ENCODE data around the gene OR5T3. TPM values are rescaled to one million over a fixed set of nuclear protein-coding genes. Genes with fewer than 3 reads are reported as not detected.

OR5T3 gene
- total RNA-seq, 1 donor, result not detected

DNA sequence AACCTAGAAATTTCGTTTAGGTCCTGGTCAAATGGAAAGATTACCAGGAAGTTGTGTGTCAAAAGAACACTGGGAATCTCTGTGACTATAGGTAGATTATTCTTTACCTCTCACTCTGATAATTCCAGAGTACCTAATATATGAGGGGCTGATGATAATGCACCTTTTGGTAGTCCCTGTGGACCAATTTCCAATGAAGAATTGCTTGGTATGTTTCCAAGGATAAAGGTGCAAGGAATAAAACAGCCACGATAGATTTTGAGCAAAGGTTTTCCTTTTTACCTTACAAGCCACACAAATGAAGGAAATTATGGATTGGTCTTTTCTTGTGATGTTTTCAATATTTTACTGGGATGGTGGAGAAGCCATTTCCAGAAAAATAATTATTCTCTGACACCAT lies 40.1 kb downstream of the OR5T3 start, which contains the start of gene OR8H1:
Gene OR8H1 (minus strand): TSS at position 101 of the 400 bp plus-strand sequence. CDS start 1,192 bp downstream, outside the sequence.
- no peak for DNase-seq (ENCODE audit: low read depth)
- TF ChIP-seq, protein P1, sequence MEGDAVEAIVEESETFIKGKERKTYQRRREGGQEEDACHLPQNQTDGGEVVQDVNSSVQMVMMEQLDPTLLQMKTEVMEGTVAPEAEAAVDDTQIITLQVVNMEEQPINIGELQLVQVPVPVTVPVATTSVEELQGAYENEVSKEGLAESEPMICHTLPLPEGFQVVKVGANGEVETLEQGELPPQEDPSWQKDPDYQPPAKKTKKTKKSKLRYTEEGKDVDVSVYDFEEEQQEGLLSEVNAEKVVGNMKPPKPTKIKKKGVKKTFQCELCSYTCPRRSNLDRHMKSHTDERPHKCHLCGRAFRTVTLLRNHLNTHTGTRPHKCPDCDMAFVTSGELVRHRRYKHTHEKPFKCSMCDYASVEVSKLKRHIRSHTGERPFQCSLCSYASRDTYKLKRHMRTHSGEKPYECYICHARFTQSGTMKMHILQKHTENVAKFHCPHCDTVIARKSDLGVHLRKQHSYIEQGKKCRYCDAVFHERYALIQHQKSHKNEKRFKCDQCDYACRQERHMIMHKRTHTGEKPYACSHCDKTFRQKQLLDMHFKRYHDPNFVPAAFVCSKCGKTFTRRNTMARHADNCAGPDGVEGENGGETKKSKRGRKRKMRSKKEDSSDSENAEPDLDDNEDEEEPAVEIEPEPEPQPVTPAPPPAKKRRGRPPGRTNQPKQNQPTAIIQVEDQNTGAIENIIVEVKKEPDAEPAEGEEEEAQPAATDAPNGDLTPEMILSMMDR (IDR thresholded peaks at IDR 0.05; ENCODE audit: insufficient read depth, low read depth, low read length), result no peak

DNA sequence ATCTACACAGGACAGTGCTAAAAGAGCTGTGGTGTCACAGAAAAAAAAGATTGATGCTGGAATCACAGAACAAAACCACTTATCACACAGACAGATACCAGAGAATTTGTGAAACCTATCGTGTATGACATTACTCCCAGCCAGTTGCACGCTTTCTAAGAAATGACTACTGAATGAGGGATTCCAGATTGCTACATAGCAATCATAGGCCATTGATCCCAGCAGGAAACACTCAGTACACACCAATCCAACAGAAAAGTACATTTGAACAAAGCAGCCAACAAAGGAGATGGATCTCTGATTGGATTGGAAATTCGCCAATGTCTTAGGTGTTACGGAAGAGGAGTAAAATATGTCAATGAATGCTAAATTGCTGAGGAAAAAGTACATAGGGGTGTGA lies 44.8 kb downstream of the OR5T3 start:
- no peak overlapping the region for H3K4me3 ChIP-seq (ENCODE audit: low read depth, low read length)
- TF ChIP-seq, protein P1 (IDR thresholded peaks at IDR 0.05; ENCODE audit: insufficient read depth, low read depth, low read length), result no peak
- DNase-seq (ENCODE audit: low read depth), result no peak

More for the DNA sequence above, 40.1 kb downstream of the OR5T3 start, which contains the start of gene OR8H1:
- no peak within 1 kb of the TSS for H3K4me3 ChIP-seq (ENCODE audit: low read depth, low read length)

Other genes starting within 250 kb of the OR5T3 start
- gene OR5AS1, start 224.6 kb upstream of the OR5T3 start, total RNA-seq, result not detected in 2 replicates
- not detected in 2 replicates for gene OR8I2, start 158.9 kb upstream of the OR5T3 start, total RNA-seq
- not detected in 2 replicates for gene OR8H2, start 148.6 kb upstream of the OR5T3 start, total RNA-seq
- gene OR8H3, start 129.9 kb upstream of the OR5T3 start, total RNA-seq, result not detected in 2 replicates
- gene OR8J3, start 112.1 kb upstream of the OR5T3 start, total RNA-seq, result not detected in 2 replicates
- gene OR8K5, start 91.9 kb upstream of the OR5T3 start, total RNA-seq, result not detected in 2 replicates
- gene OR5J2, start 75.6 kb upstream of the OR5T3 start, total RNA-seq, result not detected in 2 replicates
- not detected in 2 replicates for gene OR5T2, start 18.0 kb upstream of the OR5T3 start, total RNA-seq
- gene OR5T1, start 21.9 kb downstream of the OR5T3 start, total RNA-seq, result not detected in 2 replicates
- gene OR8H1, start 40.0 kb downstream of the OR5T3 start, total RNA-seq, result not detected in 2 replicates
- not detected in 2 replicates for gene OR8K3, start 62.9 kb downstream of the OR5T3 start, total RNA-seq
- gene OR8K1, start 93.8 kb downstream of the OR5T3 start, total RNA-seq, result not detected in 2 replicates
- not detected in 2 replicates for gene OR8J1, start 102.0 kb downstream of the OR5T3 start, total RNA-seq
- gene OR8U1, start 123.4 kb downstream of the OR5T3 start, total RNA-seq, result not detected in 2 replicates
- not detected in 2 replicates for gene OR5AL1, start 160.4 kb downstream of the OR5T3 start, total RNA-seq
- gene OR5M3, start 221.1 kb downstream of the OR5T3 start, total RNA-seq, result not detected in 2 replicates
- gene OR5M8, start 239.1 kb downstream of the OR5T3 start, total RNA-seq, result not detected in 2 replicates

All from fibroblast of villous mesenchyme (primary cell).